Adrenal gland (tissue), 12 donors: ENCODE measurements around the gene SLC12A9. TPM values are rescaled to one million over a fixed set of nuclear protein-coding genes. Genes with fewer than 3 reads are reported as not detected.
A peak's percentile ranks its signal among the peaks of the same experiment; 100 is the strongest.

Experiments
- DNase-seq, 7 donors: peaks; one replicate each; pipeline ENCODE4 v3.0.0-alpha.2; 2019 to 2020
- H3K27ac ChIP-seq, 5 donors: fragments of 200-600 bp; sonication (generic) in 4 of 5; 1 replicate in 3 of 5; 2 replicates in 2 of 5; pipeline versions ENCODE4 v1.5.1 to v1.8.0; 2016 to 2020; ENCODE audit warnings: mild to moderate bottlenecking in 1 of 5
- H3K27me3 ChIP-seq: fragments of 200-600 bp; 2 replicates; pipeline ENCODE4 v1.8.0; 2021
- H3K36me3 ChIP-seq, 2 donors: fragments of 200-600 bp; replicated peaks in 1 of 2; 1 replicate in 1 of 2; 2 replicates in 1 of 2; pipeline versions ENCODE4 v1.5.1 to v1.8.0; 2018 to 2022
- H3K4me1 ChIP-seq, 2 donors: fragments of 200-600 bp; replicated peaks in 1 of 2; 1 replicate in 1 of 2; 2 replicates in 1 of 2; pipeline versions ENCODE4 v1.5.1 to v1.8.0; 2018 to 2021
- H3K4me3 ChIP-seq, 4 donors: fragments of 200-600 bp; sonication (generic) in 3 of 4; one replicate each; pipeline ENCODE4 v1.5.1; 2016 to 2018
- H3K9me3 ChIP-seq, 3 donors: fragments of 200-600 bp; sonication (generic) in 1 of 3; replicated peaks in 1 of 3; 1 replicate in 2 of 3; 2 replicates in 1 of 3; pipeline versions ENCODE4 v1.5.1 to v1.8.0; 2016 to 2021
- CTCF ChIP-seq, 6 experiments: fragments of 450-650 bp in 4 of 6; fragments of 200-600 bp in 2 of 6; sonication (generic) in 1 of 6; IDR thresholded peaks; 1 replicate in 5 of 6; 2 replicates in 1 of 6; pipeline versions ENCODE4 v1.5.1 to v1.8.0; 2016 to 2021; ENCODE audit warnings: antibody characterized with exemption in 6 of 6, mild to moderate bottlenecking in 2 of 6, moderate library complexity in 1 of 6
- POLR2A ChIP-seq, 2 donors: fragments of 450-650 bp; IDR thresholded peaks; one replicate each; pipeline ENCODE4 v1.6.1; 2017; ENCODE audit warnings: antibody characterized with exemption in 2 of 2, mild to moderate bottlenecking in 2 of 2, moderate library complexity in 1 of 2
- WGBS, 4 donors: extraction: QIAGEN DNeasy Blood & Tissue Kit in 2 of 4; methylation state at CpG; one replicate each; pipeline versions ENCODE4 v1.1.5 to v1.1.7; 2013 to 2017; 5-methylcytosine and 5-hydroxymethylcytosine counted together
- intact Hi-C, 2 donors: fragments of 100-400 bp; cut with DNase I; formaldehyde crosslinking; loops; one replicate each; pipeline versions ENCODE4 v1.14.1 to v1.15.0; 2022 to 2023
- polyA plus RNA-seq, 3 donors: library from polyadenylated mRNA; stranded (reverse); fragments of 200-250 nt in 2 of 3; fragments of 350-450 nt in 1 of 3; fragmentation: Illumina TruSeq in 1 of 3; extraction: RNeasy Lipid Tissue Mini Kit (QIAGEN cat#74804) in 1 of 3; gene quantifications; one replicate each; pipeline ENCODE4 v1.2.3, GENCODE V29; 2013 to 2014
- total RNA-seq, 9 donors: library from RNA; depleted of rRNA in 4 of 9; stranded (reverse); fragments of >200 nt in 4 of 9; fragments of 120-200 nt in 1 of 9; fragmentation: NEBNext Ultra II Directional in 1 of 9; extraction: Animal tissue kit (Norgen Biotek cat#: 25700) in 1 of 9; gene quantifications; one replicate each; pipeline versions ENCODE4 v1.1.0 to v1.2.4, GENCODE V29; 2013 to 2023
- donor health status: healthy with polysubstance abuse.
- donor health status: Bipolar disorder and iron deficiency.
- donor health status: DM: yes; HTN: yes; CAD: no.
- donor health status: DM: no; HTN: no; CAD: no.
- donor health status: DM: no; HTN: no; CAD: no.
- donor health status: DM: yes; HTN: yes; CAD: no.

The SLC12A9 gene
- total and polyA plus RNA-seq, 12 donors = 6.1 to 60.3 (median 20.2) TPM

GRCh38 chr7:100891568-100892247, 39.2 kb downstream of the SLC12A9 start:
- Histone ChIP-seq H3K36me3 (peaks cover 0 to 17% of the 10 kb centered on the region in 2 donors), H3K27me3 (peaks cover 17% of the 10 kb centered on the region), H3K9me3 (no peaks in the 10 kb centered on the region), H3K27ac (peak overlapping the region in 1 of 5 donors; percentile 90), H3K4me3 (no peak overlapping the region), H3K4me1 (peaks cover 24 to 51% of the 10 kb centered on the region in 2 donors)
- intact Hi-C loops = loop anchor here in 1 of 2 donors (10.0 kb wide), 2 partner anchors 273 to 393 kb away; partner anchors contain the start of gene VGF
- TF ChIP-seq CTCF (IDR thresholded peaks at IDR 0.05) = no peak
- TF ChIP-seq POLR2A (IDR thresholded peaks at IDR 0.05) = no peak
- DNase-seq = peak in 1 of 7 donors; percentile 20
- 72 to 80% (median 78%) methylated on average over 8 of the region's 8 CpGs for WGBS, 4 donors

- Histone ChIP-seq H3K4me3 (no peak overlapping the region), H3K9me3 (no peaks in the 10 kb centered on the region), H3K27ac (no peak overlapping the region), H3K36me3 (peaks cover 0 to 8% of the 10 kb centered on the region in 2 donors), H3K4me1 (peaks cover 24 to 42% of the 10 kb centered on the region in 2 donors), H3K27me3 (peaks cover 21% of the 10 kb centered on the region)
- intact Hi-C loops = loop anchor here in 1 of 2 donors (10.0 kb wide), 2 partner anchors 272 to 392 kb away; partner anchors contain the start of gene VGF
- DNase-seq = peak in 1 of 7 donors; percentile 26
- no peak for TF ChIP-seq CTCF (IDR thresholded peaks at IDR 0.05)
- TF ChIP-seq POLR2A (IDR thresholded peaks at IDR 0.05) = no peak
- 88 to 93% (median 90%) methylated on average over 15 to 44 of the region's 44 CpGs for WGBS, 4 donors
Measured at GRCh38 chr7:100892364-100893317, 40.1 kb downstream of the SLC12A9 start.

GRCh38 chr7:100893318-100893895, 40.9 kb downstream of the SLC12A9 start:
- Histone ChIP-seq H3K4me1 (peaks cover 24 to 36% of the 10 kb centered on the region in 2 donors), H3K36me3 (peaks cover 0 to under 1% of the 10 kb centered on the region in 2 donors), H3K9me3 (no peaks in the 10 kb centered on the region), H3K27ac (no peak overlapping the region), H3K4me3 (no peak overlapping the region), H3K27me3 (peaks cover 29% of the 10 kb centered on the region)
- DNase-seq = peak in 1 of 7 donors; percentile 29
- 88 to 92% (median 91%) methylated on average over 11 to 32 of the region's 32 CpGs for WGBS, 4 donors
- intact Hi-C loops = loop anchor here in 1 of 2 donors (10.0 kb wide), 2 partner anchors 271 to 391 kb away; partner anchors contain the start of gene VGF
- no peak for TF ChIP-seq CTCF (IDR thresholded peaks at IDR 0.05)
- no peak for TF ChIP-seq POLR2A (IDR thresholded peaks at IDR 0.05)
